ENCODE data around the gene ZNF467.

- TF ChIP-seq POLR2A (IDR thresholded peaks at IDR 0.05; ENCODE audit: control extremely low read depth in 1 of 2, low read depth in 2 of 2, low read length in 2 of 2) (no peak), ATF2 (IDR thresholded peaks at IDR 0.05; ENCODE audit: low read length) (no peak), CTCF (IDR thresholded peaks at IDR 0.05; ENCODE audit: control extremely low read depth in 1 of 3, insufficient read depth in 1 of 3, low read depth in 1 of 3, low read length in 3 of 3) (no peak), USF2 (IDR thresholded peaks at IDR 0.05; ENCODE audit: low read length) (no peak), EP300 (IDR thresholded peaks at IDR 0.05; ENCODE audit: borderline replicate concordance in 1 of 2, low read depth in 2 of 2, low read length in 2 of 2) (no peak), EGR1 (IDR thresholded peaks at IDR 0.05; ENCODE audit: borderline replicate concordance, low read depth, low read length) (no peak), SUZ12 (IDR thresholded peaks at IDR 0.05; ENCODE audit: low read length) (no peak)
Measured at GRCh38 chr7:149792220-149792595, 18.8 kb upstream of the ZNF467 start.

Measured in H1 (cell line).